Fibroblast of upper back skin (primary cell): ENCODE measurements around the gene MSX2.

ENCODE experiments used
- DNase-seq: peaks from one replicate; pipeline ENCODE4 v3.0.0-alpha.2; 2013

Gene MSX2

GRCh38 chr5:174718880-174719610, 5.3 kb upstream of the MSX2 start:
- no peak for DNase-seq

- DNase-seq: no peak
These were observed 4.4 kb upstream of the MSX2 start for GRCh38 chr5:174719793-174720611.

- DNase-seq: no peak
These were observed 3.5 kb upstream of the MSX2 start for GRCh38 chr5:174720612-174721529.

- DNase-seq: no peak
These were observed 2.6 kb upstream of the MSX2 start for GRCh38 chr5:174721530-174722432.

- no peak for DNase-seq
These were observed 1.9 kb upstream of the MSX2 start for GRCh38 chr5:174722500-174722899.

GRCh38 chr5:174723315-174723978, 935 bp upstream of the MSX2 start:
- no peak for DNase-seq

- DNase-seq: no peak
These were observed 351 bp upstream of the MSX2 start for GRCh38 chr5:174723979-174724483.

- DNase-seq: no peak
These were observed 1.0 kb downstream of the MSX2 start for GRCh38 chr5:174725261-174725990.

- DNase-seq: no peak
These were observed 1.7 kb downstream of the MSX2 start for GRCh38 chr5:174725991-174726601.

GRCh38 chr5:174726916-174727793, 2.8 kb downstream of the MSX2 start:
- DNase-seq: no peak

GRCh38 chr5:174727794-174728680, 3.7 kb downstream of the MSX2 start:
- no peak for DNase-seq

GRCh38 chr5:174729075-174729680, 4.8 kb downstream of the MSX2 start:
- no peak for DNase-seq

GRCh38 chr5:174731214-174732035, 7.0 kb downstream of the MSX2 start:
- DNase-seq: no peak

GRCh38 chr5:174732036-174733020, 7.9 kb downstream of the MSX2 start:
- no peak for DNase-seq

- DNase-seq: no peak
These were observed 8.8 kb downstream of the MSX2 start for GRCh38 chr5:174733091-174733690.
